ENCODE data around the gene TRAPPC2L. TPM values are rescaled to one million over a fixed set of nuclear protein-coding genes. Genes with fewer than 3 reads are reported as not detected.

Gene TRAPPC2L
- total and polyA plus RNA-seq, 2 experiments from 2014 or later = 59.3 to 167 TPM

- H3K4me2 ChIP-seq = no peak overlapping the region
- no peak overlapping the region for H3K27ac Mint-ChIP-seq
These were observed 2.6 kb downstream of the TRAPPC2L start for GRCh38 chr16:88859381-88860091.

More at GRCh38 chr16:88859381-88860091, 2.6 kb downstream of the TRAPPC2L start:
- Mint-ChIP-seq H3K4me3 (no peak overlapping the region), H3K27me3 (ENCODE audit: insufficient read depth, low read depth, poor library complexity) (peaks cover 10% of the 10 kb centered on the region), H3K36me3 (ENCODE audit: low read depth) (peaks cover 31% of the 10 kb centered on the region), H3K4me1 (peaks cover 21% of the 10 kb centered on the region), H3K9me3 (no peaks in the 10 kb centered on the region; the same call in 1 of the 3 replicates)
- H3K36me3 ChIP-seq (ENCODE audit: insufficient read depth) = no peaks in the 10 kb centered on the region
- H3F3A ChIP-seq (replicated peaks; ENCODE audit: low read depth) = 0 out of 2 replicates have a peak, but pooled peaks cover 3% of the 10 kb centered on the region
- H3K79me2 ChIP-seq (replicated peaks; ENCODE audit: insufficient read depth) = peaks cover 18% of the 10 kb centered on the region
- no peak for DNase-seq (ENCODE audit: low spot score)
- H4K20me1 ChIP-seq (replicated peaks; ENCODE audit: insufficient read depth) = peaks cover 7% of the 10 kb centered on the region; the same call in 1 of the 2 replicates
- TF ChIP-seq POLR2AphosphoS5 (IDR thresholded peaks at IDR 0.05; ENCODE audit: low read depth) (no peak), CREB1 (CRISPR knock-in tag; IDR thresholded peaks at IDR 0.05; ENCODE audit: low read depth) (no peak), REST (IDR thresholded peaks at IDR 0.05; ENCODE audit: unreplicated experiment) (no peak), ZNF114 (CRISPR knock-in tag; IDR thresholded peaks at IDR 0.05) (no peak), EZH2 (IDR thresholded peaks at IDR 0.05; ENCODE audit: low read depth, unreplicated experiment) (no peak), STAT1 (IDR thresholded peaks at IDR 0.05; ENCODE audit: unreplicated experiment) (no peak), NANOG (IDR thresholded peaks at IDR 0.05; ENCODE audit: borderline replicate concordance) (no peak), JUNB (IDR thresholded peaks at IDR 0.05; ENCODE audit: unreplicated experiment) (no peak), EZH2phosphoT487 (IDR thresholded peaks at IDR 0.05; ENCODE audit: unreplicated experiment) (no peak), ZNF331 (CRISPR knock-in tag; IDR thresholded peaks at IDR 0.05; ENCODE audit: low read depth) (no peak)
- TF ChIP-seq, protein P1, sequence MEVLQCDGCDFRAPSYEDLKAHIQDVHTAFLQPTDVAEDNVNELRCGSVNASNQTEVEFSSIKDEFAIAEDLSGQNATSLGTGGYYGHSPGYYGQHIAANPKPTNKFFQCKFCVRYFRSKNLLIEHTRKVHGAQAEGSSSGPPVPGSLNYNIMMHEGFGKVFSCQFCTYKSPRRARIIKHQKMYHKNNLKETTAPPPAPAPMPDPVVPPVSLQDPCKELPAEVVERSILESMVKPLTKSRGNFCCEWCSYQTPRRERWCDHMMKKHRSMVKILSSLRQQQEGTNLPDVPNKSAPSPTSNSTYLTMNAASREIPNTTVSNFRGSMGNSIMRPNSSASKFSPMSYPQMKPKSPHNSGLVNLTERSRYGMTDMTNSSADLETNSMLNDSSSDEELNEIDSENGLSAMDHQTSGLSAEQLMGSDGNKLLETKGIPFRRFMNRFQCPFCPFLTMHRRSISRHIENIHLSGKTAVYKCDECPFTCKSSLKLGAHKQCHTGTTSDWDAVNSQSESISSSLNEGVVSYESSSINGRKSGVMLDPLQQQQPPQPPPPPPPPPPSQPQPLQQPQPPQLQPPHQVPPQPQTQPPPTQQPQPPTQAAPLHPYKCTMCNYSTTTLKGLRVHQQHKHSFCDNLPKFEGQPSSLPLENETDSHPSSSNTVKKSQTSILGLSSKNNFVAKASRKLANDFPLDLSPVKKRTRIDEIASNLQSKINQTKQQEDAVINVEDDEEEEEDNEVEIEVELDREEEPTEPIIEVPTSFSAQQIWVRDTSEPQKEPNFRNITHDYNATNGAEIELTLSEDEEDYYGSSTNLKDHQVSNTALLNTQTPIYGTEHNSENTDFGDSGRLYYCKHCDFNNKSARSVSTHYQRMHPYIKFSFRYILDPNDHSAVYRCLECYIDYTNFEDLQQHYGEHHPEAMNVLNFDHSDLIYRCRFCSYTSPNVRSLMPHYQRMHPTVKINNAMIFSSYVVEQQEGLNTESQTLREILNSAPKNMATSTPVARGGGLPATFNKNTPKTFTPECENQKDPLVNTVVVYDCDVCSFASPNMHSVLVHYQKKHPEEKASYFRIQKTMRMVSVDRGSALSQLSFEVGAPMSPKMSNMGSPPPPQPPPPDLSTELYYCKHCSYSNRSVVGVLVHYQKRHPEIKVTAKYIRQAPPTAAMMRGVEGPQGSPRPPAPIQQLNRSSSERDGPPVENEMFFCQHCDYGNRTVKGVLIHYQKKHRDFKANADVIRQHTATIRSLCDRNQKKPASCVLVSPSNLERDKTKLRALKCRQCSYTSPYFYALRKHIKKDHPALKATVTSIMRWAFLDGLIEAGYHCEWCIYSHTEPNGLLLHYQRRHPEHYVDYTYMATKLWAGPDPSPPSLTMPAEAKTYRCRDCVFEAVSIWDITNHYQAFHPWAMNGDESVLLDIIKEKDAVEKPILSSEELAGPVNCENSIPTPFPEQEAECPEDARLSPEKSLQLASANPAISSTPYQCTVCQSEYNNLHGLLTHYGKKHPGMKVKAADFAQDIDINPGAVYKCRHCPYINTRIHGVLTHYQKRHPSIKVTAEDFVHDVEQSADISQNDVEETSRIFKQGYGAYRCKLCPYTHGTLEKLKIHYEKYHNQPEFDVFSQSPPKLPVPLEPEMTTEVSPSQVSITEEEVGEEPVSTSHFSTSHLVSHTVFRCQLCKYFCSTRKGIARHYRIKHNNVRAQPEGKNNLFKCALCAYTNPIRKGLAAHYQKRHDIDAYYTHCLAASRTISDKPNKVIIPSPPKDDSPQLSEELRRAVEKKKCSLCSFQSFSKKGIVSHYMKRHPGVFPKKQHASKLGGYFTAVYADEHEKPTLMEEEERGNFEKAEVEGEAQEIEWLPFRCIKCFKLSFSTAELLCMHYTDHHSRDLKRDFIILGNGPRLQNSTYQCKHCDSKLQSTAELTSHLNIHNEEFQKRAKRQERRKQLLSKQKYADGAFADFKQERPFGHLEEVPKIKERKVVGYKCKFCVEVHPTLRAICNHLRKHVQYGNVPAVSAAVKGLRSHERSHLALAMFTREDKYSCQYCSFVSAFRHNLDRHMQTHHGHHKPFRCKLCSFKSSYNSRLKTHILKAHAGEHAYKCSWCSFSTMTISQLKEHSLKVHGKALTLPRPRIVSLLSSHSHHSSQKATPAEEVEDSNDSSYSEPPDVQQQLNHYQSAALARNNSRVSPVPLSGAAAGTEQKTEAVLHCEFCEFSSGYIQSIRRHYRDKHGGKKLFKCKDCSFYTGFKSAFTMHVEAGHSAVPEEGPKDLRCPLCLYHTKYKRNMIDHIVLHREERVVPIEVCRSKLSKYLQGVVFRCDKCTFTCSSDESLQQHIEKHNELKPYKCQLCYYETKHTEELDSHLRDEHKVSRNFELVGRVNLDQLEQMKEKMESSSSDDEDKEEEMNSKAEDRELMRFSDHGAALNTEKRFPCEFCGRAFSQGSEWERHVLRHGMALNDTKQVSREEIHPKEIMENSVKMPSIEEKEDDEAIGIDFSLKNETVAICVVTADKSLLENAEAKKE (CRISPR knock-in tag; IDR thresholded peaks at IDR 0.05) = no peak
- TF ChIP-seq, protein P2, sequence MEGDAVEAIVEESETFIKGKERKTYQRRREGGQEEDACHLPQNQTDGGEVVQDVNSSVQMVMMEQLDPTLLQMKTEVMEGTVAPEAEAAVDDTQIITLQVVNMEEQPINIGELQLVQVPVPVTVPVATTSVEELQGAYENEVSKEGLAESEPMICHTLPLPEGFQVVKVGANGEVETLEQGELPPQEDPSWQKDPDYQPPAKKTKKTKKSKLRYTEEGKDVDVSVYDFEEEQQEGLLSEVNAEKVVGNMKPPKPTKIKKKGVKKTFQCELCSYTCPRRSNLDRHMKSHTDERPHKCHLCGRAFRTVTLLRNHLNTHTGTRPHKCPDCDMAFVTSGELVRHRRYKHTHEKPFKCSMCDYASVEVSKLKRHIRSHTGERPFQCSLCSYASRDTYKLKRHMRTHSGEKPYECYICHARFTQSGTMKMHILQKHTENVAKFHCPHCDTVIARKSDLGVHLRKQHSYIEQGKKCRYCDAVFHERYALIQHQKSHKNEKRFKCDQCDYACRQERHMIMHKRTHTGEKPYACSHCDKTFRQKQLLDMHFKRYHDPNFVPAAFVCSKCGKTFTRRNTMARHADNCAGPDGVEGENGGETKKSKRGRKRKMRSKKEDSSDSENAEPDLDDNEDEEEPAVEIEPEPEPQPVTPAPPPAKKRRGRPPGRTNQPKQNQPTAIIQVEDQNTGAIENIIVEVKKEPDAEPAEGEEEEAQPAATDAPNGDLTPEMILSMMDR (conservative IDR thresholded peaks at IDR 0.05; ENCODE audit: low read depth in 2 of 2) = no peak
- TF ChIP-seq, protein P3, sequence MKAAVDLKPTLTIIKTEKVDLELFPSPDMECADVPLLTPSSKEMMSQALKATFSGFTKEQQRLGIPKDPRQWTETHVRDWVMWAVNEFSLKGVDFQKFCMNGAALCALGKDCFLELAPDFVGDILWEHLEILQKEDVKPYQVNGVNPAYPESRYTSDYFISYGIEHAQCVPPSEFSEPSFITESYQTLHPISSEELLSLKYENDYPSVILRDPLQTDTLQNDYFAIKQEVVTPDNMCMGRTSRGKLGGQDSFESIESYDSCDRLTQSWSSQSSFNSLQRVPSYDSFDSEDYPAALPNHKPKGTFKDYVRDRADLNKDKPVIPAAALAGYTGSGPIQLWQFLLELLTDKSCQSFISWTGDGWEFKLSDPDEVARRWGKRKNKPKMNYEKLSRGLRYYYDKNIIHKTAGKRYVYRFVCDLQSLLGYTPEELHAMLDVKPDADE (IDR thresholded peaks at IDR 0.05) = no peak
- H3K4me1 ChIP-seq (ENCODE audit: insufficient read depth) = no peaks in the 10 kb centered on the region; the same call in 1 of the 2 replicates
- H3K27ac ChIP-seq (ENCODE audit: low read depth) = no peak overlapping the region
- no peak overlapping the region for H3K4me3 ChIP-seq
- no peaks in the 10 kb centered on the region for H3K27me3 ChIP-seq (ENCODE audit: insufficient read depth)
- H3K9me2 ChIP-seq (ENCODE audit: insufficient read depth) = no peaks in the 10 kb centered on the region
- no peak overlapping the region for H2AFZ ChIP-seq
- no peak for ATAC-seq
